ENCODE measurements around the gene PHETA2. TPM values are rescaled to one million over a fixed set of nuclear protein-coding genes. Genes with fewer than 3 reads are reported as not detected.

The PHETA2 gene
- total RNA-seq, 1 experiment from 2014 or later: 2.6 TPM

GRCh38 chr22:42077486-42078125, 3.6 kb downstream of the PHETA2 start:
- no peaks in the 10 kb centered on the region for H3K4me1 ChIP-seq (ENCODE audit: insufficient read depth, low read length)
- H3K14ac ChIP-seq (ENCODE audit: insufficient read depth, low read length): no peak overlapping the region
- Mint-ChIP-seq H3K9me3 (no peaks in the 10 kb centered on the region; a peak in 1 of 5 replicates), H3K4me3 (no peak overlapping the region), H3K27me3 (ENCODE audit: low read depth) (peaks cover 3% of the 10 kb centered on the region; the same call in 1 of the 2 replicates), H3K27ac (no peak overlapping the region), H3K36me3 (ENCODE audit: insufficient read depth in 1 of 3, low read depth in 3 of 3) (peaks cover 5 to 10% (median 5%) of the 10 kb centered on the region in 3 experiments; a peak in 6 of 7 replicates), H3K4me1 (peaks cover 18 to 22% of the 10 kb centered on the region in 2 experiments)
- H3K18ac ChIP-seq (ENCODE audit: insufficient read length, low read depth, low read length): no peak overlapping the region
- no peaks in the 10 kb centered on the region for H4K20me1 ChIP-seq (ENCODE audit: control insufficient read depth, insufficient read depth, insufficient read length)
- no peak overlapping the region for H2BK5ac ChIP-seq (ENCODE audit: insufficient read length, low read length)
- H2BK15ac ChIP-seq (ENCODE audit: low read depth, low read length): no peak overlapping the region
- no peaks in the 10 kb centered on the region for H3K79me2 ChIP-seq (ENCODE audit: insufficient read depth, low read length)
- H3T11ph ChIP-seq (ENCODE audit: low read length): no peak overlapping the region
- no peak for DNase-seq
- H3K27me3 ChIP-seq (ENCODE audit: insufficient read depth, low read length): no peaks in the 10 kb centered on the region
- H2BK20ac ChIP-seq (ENCODE audit: low read depth, low read length, poor library complexity, severe bottlenecking): no peak overlapping the region
- no peak overlapping the region for H4K91ac ChIP-seq (ENCODE audit: insufficient read length, low read depth, low read length)
- H2AFZ ChIP-seq (ENCODE audit: low read length): no peak overlapping the region
- H3K9ac ChIP-seq (ENCODE audit: extremely low read depth, insufficient read length, low read length): no peak overlapping the region
- TF ChIP-seq CTCF (conservative IDR thresholded peaks at IDR 0.05): no peak
- no peak overlapping the region; the same call in 1 of the 2 replicates for H3K4ac ChIP-seq (ENCODE audit: low read depth, low read length)
- H2BK120ac ChIP-seq (ENCODE audit: low read depth, low read length, poor library complexity, severe bottlenecking): no peak overlapping the region
- H4K8ac ChIP-seq (replicated peaks; ENCODE audit: insufficient read length, low read depth, low read length): no peak overlapping the region
- H3K23me2 ChIP-seq (ENCODE audit: insufficient read length, low read depth, low read length, poor library complexity, severe bottlenecking): peaks cover 6% of the 10 kb centered on the region
- no CpG with 5 or more reads among the region's 21 CpGs for WGBS (ENCODE audit: extremely low coverage, insufficient read length, low lambda C conversion rate)
- H3K79me1 ChIP-seq (ENCODE audit: insufficient read depth, low read depth, low read length, poor library complexity, severe bottlenecking): no peaks in the 10 kb centered on the region
- H3K56ac ChIP-seq (ENCODE audit: insufficient read length, low read depth, low read length): no peak overlapping the region
- no peak overlapping the region for H4K5ac ChIP-seq (ENCODE audit: insufficient read length, low read depth, low read length)
- no peak overlapping the region for H2AK5ac ChIP-seq (ENCODE audit: insufficient read length, low read length)
- H2BK12ac ChIP-seq (ENCODE audit: insufficient read length, low read depth, low read length): no peak overlapping the region
- no peaks in the 10 kb centered on the region for H3K9me3 ChIP-seq (ENCODE audit: control insufficient read depth, low read depth, low read length)
- no peak overlapping the region for H3K27ac ChIP-seq (ENCODE audit: insufficient read length, low read depth, low read length)
- no peak overlapping the region for H3K23ac ChIP-seq (ENCODE audit: insufficient read length, low read depth, low read length)
- H3K4me2 ChIP-seq (ENCODE audit: insufficient read depth, insufficient read length, low read length): no peak overlapping the region

All from H9 (cell line).